ENCODE data around the gene TPPP2. TPM values are rescaled to one million over a fixed set of nuclear protein-coding genes. Genes with fewer than 3 reads are reported as not detected.

The TPPP2 gene
- total and polyA plus RNA-seq, 4 donors, result 1.5 to 5.9 (median 1.6) TPM

DNA sequence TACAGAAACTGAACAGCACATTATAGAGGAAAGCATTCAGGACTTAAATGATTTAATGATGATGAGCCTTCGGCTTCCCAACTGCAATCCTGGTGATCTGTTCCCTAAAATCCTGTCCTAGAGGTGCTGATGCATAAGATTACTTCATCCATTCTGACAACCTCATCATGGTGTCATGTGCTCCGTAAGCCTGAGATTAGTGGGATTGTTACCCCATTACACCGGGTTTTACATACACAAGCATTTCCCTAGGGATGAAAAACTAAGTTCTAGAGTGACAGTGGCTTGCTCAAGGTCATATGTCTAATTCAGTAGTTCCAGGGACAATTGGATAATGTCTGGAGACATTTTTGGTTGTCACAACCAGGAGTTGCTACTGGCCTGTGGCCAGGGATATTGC lies 7.1 kb downstream of the TPPP2 start:
- Histone ChIP-seq H3K27ac (ENCODE audit: low read depth in 1 of 2, low read length in 2 of 2) (no peak overlapping the region), H3K36me3 (ENCODE audit: control insufficient read depth in 4 of 4, insufficient read depth in 3 of 4, low read depth in 1 of 4, low read length in 3 of 4) (no peaks in the 10 kb centered on the region), H3K9me3 (ENCODE audit: control insufficient read depth in 4 of 4, low read length in 3 of 4) (no peaks in the 10 kb centered on the region), H3K27me3 (ENCODE audit: control insufficient read depth in 4 of 4, insufficient read depth in 4 of 4, low read length in 3 of 4) (no peaks in the 10 kb centered on the region), H3K4me1 (ENCODE audit: control insufficient read depth in 4 of 4, insufficient read depth in 4 of 4, low read length in 3 of 4) (peaks cover 4 to 42% (median 28%) of the 10 kb centered on the region in 4 donors), H3K4me3 (ENCODE audit: low read depth in 1 of 3, low read length in 3 of 3) (no peak overlapping the region), H3K9ac (ENCODE audit: low read depth in 1 of 2, low read length in 2 of 2) (no peak overlapping the region)
- 92% methylated on average over 3 of the region's 3 CpGs for WGBS
- DNase-seq (ENCODE audit: low spot score), result no peak
- no peak for TF ChIP-seq NR2F2 (IDR thresholded peaks at IDR 0.05)
- no peak for TF ChIP-seq RAD21 (IDR thresholded peaks at IDR 0.05)
- no peak for TF ChIP-seq HNF4A (conservative IDR thresholded peaks at IDR 0.05)
- no peak for TF ChIP-seq SP1 (IDR thresholded peaks at IDR 0.05)
- TF ChIP-seq, protein P1, sequence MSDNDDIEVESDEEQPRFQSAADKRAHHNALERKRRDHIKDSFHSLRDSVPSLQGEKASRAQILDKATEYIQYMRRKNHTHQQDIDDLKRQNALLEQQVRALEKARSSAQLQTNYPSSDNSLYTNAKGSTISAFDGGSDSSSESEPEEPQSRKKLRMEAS (IDR thresholded peaks at IDR 0.05), result no peak
- TF ChIP-seq TAF1 (conservative IDR thresholded peaks at IDR 0.05), result no peak
- TF ChIP-seq JUND (IDR thresholded peaks at IDR 0.05), result no peak
- TF ChIP-seq GABPA (IDR thresholded peaks at IDR 0.05 in 1 of 2, conservative IDR thresholded peaks at IDR 0.05 in 1 of 2), result no peak
- TF ChIP-seq, protein P2, sequence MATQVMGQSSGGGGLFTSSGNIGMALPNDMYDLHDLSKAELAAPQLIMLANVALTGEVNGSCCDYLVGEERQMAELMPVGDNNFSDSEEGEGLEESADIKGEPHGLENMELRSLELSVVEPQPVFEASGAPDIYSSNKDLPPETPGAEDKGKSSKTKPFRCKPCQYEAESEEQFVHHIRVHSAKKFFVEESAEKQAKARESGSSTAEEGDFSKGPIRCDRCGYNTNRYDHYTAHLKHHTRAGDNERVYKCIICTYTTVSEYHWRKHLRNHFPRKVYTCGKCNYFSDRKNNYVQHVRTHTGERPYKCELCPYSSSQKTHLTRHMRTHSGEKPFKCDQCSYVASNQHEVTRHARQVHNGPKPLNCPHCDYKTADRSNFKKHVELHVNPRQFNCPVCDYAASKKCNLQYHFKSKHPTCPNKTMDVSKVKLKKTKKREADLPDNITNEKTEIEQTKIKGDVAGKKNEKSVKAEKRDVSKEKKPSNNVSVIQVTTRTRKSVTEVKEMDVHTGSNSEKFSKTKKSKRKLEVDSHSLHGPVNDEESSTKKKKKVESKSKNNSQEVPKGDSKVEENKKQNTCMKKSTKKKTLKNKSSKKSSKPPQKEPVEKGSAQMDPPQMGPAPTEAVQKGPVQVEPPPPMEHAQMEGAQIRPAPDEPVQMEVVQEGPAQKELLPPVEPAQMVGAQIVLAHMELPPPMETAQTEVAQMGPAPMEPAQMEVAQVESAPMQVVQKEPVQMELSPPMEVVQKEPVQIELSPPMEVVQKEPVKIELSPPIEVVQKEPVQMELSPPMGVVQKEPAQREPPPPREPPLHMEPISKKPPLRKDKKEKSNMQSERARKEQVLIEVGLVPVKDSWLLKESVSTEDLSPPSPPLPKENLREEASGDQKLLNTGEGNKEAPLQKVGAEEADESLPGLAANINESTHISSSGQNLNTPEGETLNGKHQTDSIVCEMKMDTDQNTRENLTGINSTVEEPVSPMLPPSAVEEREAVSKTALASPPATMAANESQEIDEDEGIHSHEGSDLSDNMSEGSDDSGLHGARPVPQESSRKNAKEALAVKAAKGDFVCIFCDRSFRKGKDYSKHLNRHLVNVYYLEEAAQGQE (IDR thresholded peaks at IDR 0.05), result no peak
- TF ChIP-seq HNF4G (IDR thresholded peaks at IDR 0.05), result no peak
- no peak for TF ChIP-seq EGR1 (IDR thresholded peaks at IDR 0.05; ENCODE audit: low read depth in 2 of 2)
- TF ChIP-seq FOXA2 (IDR thresholded peaks at IDR 0.05), result no peak
- TF ChIP-seq RXRA (IDR thresholded peaks at IDR 0.05), result no peak

DNA sequence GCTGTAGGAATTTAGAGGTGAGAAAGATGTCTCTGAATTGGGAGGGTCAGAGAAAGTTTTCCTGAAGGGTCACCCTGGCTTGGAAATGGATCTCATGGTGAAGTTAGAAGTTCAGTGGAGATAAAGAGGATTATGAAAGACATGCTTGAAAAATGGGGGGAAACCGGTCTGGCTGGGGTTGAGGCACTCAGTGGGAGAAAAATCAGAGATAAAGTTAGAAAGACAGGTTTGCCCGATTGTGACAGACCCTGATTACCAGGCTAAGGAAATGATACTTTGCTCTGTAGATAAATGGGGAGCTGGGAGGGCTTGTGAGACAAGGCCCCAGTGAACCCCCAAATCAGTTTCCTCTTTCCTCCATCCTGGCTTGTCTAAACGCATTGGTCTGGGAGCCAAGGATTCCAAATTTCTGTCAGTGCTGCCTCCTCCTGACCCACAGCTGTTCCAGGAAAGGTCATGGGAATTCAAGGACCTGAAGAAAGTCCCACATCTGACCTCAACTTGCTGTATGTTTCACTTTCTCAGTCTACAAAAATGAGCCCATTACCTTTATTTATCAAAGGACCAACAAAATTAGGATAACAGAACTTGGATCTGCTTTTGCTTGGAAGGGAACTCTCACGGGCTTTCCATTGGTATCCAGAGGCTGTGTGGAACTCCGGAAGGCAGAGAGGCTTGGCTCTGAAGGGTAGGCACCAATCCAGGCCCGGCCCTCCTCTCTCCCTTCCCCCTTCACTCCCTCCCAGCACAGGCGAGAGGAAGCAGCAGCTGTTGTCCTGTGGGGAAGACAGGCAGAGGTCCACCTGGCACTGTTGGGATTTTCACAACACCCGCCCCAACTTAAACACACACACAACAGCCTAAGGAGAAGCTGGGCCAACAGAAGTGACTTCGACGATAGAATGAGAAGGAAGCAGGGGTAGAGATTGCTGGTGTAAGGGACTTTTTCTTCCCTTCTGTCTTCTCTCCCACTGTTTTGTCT lies 8.7 kb downstream of the TPPP2 start:
- no peak for DNase-seq (ENCODE audit: low spot score)
- H3K9ac ChIP-seq (ENCODE audit: low read depth in 1 of 2, low read length in 2 of 2), result peak overlapping the region in 1 of 2 donors; percentile 51
- no peaks in the 10 kb centered on the region for H3K9me3 ChIP-seq (ENCODE audit: control insufficient read depth in 4 of 4, low read length in 3 of 4)
- peaks cover 8 to 57% (median 43%) of the 10 kb centered on the region in 4 donors for H3K4me1 ChIP-seq (ENCODE audit: control insufficient read depth in 4 of 4, insufficient read depth in 4 of 4, low read length in 3 of 4)
- no peaks in the 10 kb centered on the region for H3K36me3 ChIP-seq (ENCODE audit: control insufficient read depth in 4 of 4, insufficient read depth in 3 of 4, low read depth in 1 of 4, low read length in 3 of 4)
- WGBS, result 16% methylated on average over 10 of the region's 10 CpGs
- H3K27ac ChIP-seq (ENCODE audit: low read depth in 1 of 2, low read length in 2 of 2), result peak overlapping the region; percentile 59 to 68
- H3K4me3 ChIP-seq (ENCODE audit: low read depth in 1 of 3, low read length in 3 of 3), result no peak overlapping the region
- H3K27me3 ChIP-seq (ENCODE audit: control insufficient read depth in 4 of 4, insufficient read depth in 4 of 4, low read length in 3 of 4), result no peaks in the 10 kb centered on the region
- TF ChIP-seq, protein P3, sequence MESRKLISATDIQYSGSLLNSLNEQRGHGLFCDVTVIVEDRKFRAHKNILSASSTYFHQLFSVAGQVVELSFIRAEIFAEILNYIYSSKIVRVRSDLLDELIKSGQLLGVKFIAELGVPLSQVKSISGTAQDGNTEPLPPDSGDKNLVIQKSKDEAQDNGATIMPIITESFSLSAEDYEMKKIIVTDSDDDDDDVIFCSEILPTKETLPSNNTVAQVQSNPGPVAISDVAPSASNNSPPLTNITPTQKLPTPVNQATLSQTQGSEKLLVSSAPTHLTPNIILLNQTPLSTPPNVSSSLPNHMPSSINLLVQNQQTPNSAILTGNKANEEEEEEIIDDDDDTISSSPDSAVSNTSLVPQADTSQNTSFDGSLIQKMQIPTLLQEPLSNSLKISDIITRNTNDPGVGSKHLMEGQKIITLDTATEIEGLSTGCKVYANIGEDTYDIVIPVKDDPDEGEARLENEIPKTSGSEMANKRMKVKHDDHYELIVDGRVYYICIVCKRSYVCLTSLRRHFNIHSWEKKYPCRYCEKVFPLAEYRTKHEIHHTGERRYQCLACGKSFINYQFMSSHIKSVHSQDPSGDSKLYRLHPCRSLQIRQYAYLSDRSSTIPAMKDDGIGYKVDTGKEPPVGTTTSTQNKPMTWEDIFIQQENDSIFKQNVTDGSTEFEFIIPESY (IDR thresholded peaks at IDR 0.05), result peak; percentile 53
- TF ChIP-seq GABPA (IDR thresholded peaks at IDR 0.05 in 1 of 2, conservative IDR thresholded peaks at IDR 0.05 in 1 of 2), result peak; percentile 33 to 67
- TF ChIP-seq, protein P4, sequence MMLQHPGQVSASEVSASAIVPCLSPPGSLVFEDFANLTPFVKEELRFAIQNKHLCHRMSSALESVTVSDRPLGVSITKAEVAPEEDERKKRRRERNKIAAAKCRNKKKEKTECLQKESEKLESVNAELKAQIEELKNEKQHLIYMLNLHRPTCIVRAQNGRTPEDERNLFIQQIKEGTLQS (IDR thresholded peaks at IDR 0.05), result no peak
- TF ChIP-seq TAF1 (conservative IDR thresholded peaks at IDR 0.05), result peak; percentile 55
- peak; percentile 85 to 91 for TF ChIP-seq RXRA (IDR thresholded peaks at IDR 0.05)
- TF ChIP-seq FOXA2 (IDR thresholded peaks at IDR 0.05), result no peak
- peak in 1 of 2 donors; percentile 78 for TF ChIP-seq EGR1 (IDR thresholded peaks at IDR 0.05; ENCODE audit: low read depth in 2 of 2)
- peak; percentile 92 for TF ChIP-seq NR2F2 (IDR thresholded peaks at IDR 0.05)
- TF ChIP-seq FOXA1 (IDR thresholded peaks at IDR 0.05), result peak; percentile 3
- TF ChIP-seq, protein P2 (IDR thresholded peaks at IDR 0.05), result peak; percentile 29
- TF ChIP-seq SP1 (IDR thresholded peaks at IDR 0.05), result peak; percentile 85
- TF ChIP-seq, protein P1 (IDR thresholded peaks at IDR 0.05), result peak; percentile 93
- TF ChIP-seq YY1 (IDR thresholded peaks at IDR 0.05), result peak; percentile 61
- TF ChIP-seq JUND (IDR thresholded peaks at IDR 0.05), result peak in 1 of 2 donors; percentile 48

Data from liver (tissue), 9 donors.